Hepatocyte (in vitro differentiated cells): Measurements from ENCODE around the gene DDX4.

Experiments
- CTCF ChIP-seq: fragments of 200-600 bp; sonication (generic); IDR thresholded peaks from 2 replicates; pipeline ENCODE4 v1.5.1; 2016; ENCODE audit warnings: antibody characterized with exemption, mild to moderate bottlenecking; ENCODE audit not compliant: poor library complexity
- EZH2 ChIP-seq: fragments of 200-600 bp; sonication (generic); IDR thresholded peaks from 2 replicates; pipeline ENCODE4 v1.6.1; 2016; ENCODE audit warnings: antibody characterized with exemption, mild to moderate bottlenecking, borderline replicate concordance

- TF ChIP-seq CTCF, result no peak
- no peak for TF ChIP-seq EZH2
Measured at GRCh38 chr5:55742778-55743177, 4.9 kb downstream of the DDX4 start.
